Measurements from ENCODE around the gene ERICH6.

Gene ERICH6

GRCh38 chr3:150612494-150612893, 91.2 kb downstream of the ERICH6 start:
- DNase-seq, result no peak

- DNase-seq, result no peak
Observed at GRCh38 chr3:150611666-150612065, 92.1 kb downstream of the ERICH6 start.

GRCh38 chr3:150610785-150611184, 92.9 kb downstream of the ERICH6 start:
- peak; percentile 5 for DNase-seq

GRCh38 chr3:150609988-150610387, 93.7 kb downstream of the ERICH6 start:
- DNase-seq, result no peak
